Measurements from ENCODE around the gene ASCL5.

GRCh38 chr1:201145816-201146215, 18.8 kb upstream of the ASCL5 start:
- TF ChIP-seq CTCF (conservative IDR thresholded peaks at IDR 0.05 in 1 of 2, IDR thresholded peaks at IDR 0.05 in 1 of 2; ENCODE audit: low read depth in 1 of 2, low read length in 2 of 2) (no peak), EZH2 (IDR thresholded peaks at IDR 0.05; ENCODE audit: low read length, missing control alignments) (no peak)

All from fibroblast of lung (primary cell).